Stomach (tissue), 9 donors: ENCODE results near the gene SH3GLB2. TPM values are rescaled to one million over a fixed set of nuclear protein-coding genes. Genes with fewer than 3 reads are reported as not detected.

Experiments used
- DNase-seq, 2 donors: peaks; one replicate each; pipeline versions ENCODE4 v3.0.0 to v3.0.0-alpha.2; 2013 to 2019
- H3K27ac ChIP-seq, 5 donors: fragments of 200-600 bp in 4 of 5; sonication (generic) in 4 of 5; one replicate each; pipeline ENCODE4 v1.5.1; 2013 to 2019; ENCODE audit warnings: mild to moderate bottlenecking in 1 of 5, moderate library complexity in 1 of 5
- H3K27me3 ChIP-seq, 3 donors: fragments of 200-600 bp; sonication (generic); one replicate each; pipeline ENCODE4 v1.5.1; 2017 to 2019; ENCODE audit warnings: mixed run types in 1 of 3
- H3K36me3 ChIP-seq, 4 donors: fragments of 200-600 bp; sonication (generic); 1 replicate in 3 of 4; 2 replicates in 1 of 4; pipeline ENCODE4 v1.5.1; 2016 to 2019
- H3K4me1 ChIP-seq, 4 donors: fragments of 200-600 bp; sonication (generic); one replicate each; pipeline ENCODE4 v1.5.1; 2016 to 2019
- H3K4me3 ChIP-seq, 4 donors: fragments of 200-600 bp; sonication (generic) in 3 of 4; one replicate each; pipeline ENCODE4 v1.5.1; 2016 to 2019; ENCODE audit warnings: mild to moderate bottlenecking in 1 of 4
- H3K9me3 ChIP-seq, 4 donors: fragments of 200-600 bp; sonication (generic); one replicate each; pipeline ENCODE4 v1.5.1; 2016 to 2019
- CTCF ChIP-seq, 7 experiments: fragments of 450-650 bp in 4 of 7; fragments of 200-600 bp in 3 of 7; sonication (generic) in 3 of 7; IDR thresholded peaks; one replicate each; pipeline ENCODE4 v1.5.1; 2016 to 2019; ENCODE audit warnings: antibody characterized with exemption in 7 of 7, control low read depth in 2 of 7, mild to moderate bottlenecking in 1 of 7
- EP300 ChIP-seq: sonication (generic); formaldehyde crosslinking; IDR thresholded peaks from one replicate; pipeline ENCODE4 v1.6.1; 2017; ENCODE audit warnings: antibody characterized with exemption
- POLR2A ChIP-seq, 4 donors: fragments of 450-650 bp; IDR thresholded peaks; one replicate each; pipeline ENCODE4 v1.6.1; 2016; ENCODE audit warnings: antibody characterized with exemption in 4 of 4, control low read depth in 2 of 4, mild to moderate bottlenecking in 1 of 4, moderate library complexity in 1 of 4
- POLR2AphosphoS5 ChIP-seq, 3 donors: sonication (generic); formaldehyde crosslinking; IDR thresholded peaks; one replicate each; pipeline ENCODE4 v1.6.1; 2016; ENCODE audit warnings: antibody characterized with exemption in 3 of 3
- WGBS, 5 donors: extraction: QIAGEN DNeasy Blood & Tissue Kit in 3 of 5; methylation state at CpG; one replicate each; pipeline versions ENCODE4 v1.1.5 to v1.1.7; 2013 to 2018; 5-methylcytosine and 5-hydroxymethylcytosine counted together
- intact Hi-C: fragments of 100-400 bp; cut with DNase I; formaldehyde crosslinking; loops from one replicate; pipeline ENCODE4 v1.15.1; 2023; ENCODE audit warnings: low total_unique reads
- polyA plus RNA-seq, 3 donors: library from polyadenylated mRNA; stranded (reverse); fragments of 200-250 nt; gene quantifications; one replicate each; pipeline ENCODE4 v1.2.3, GENCODE V29; 2013
- total RNA-seq, 5 donors: library from RNA; depleted of rRNA; stranded (reverse); fragments of >200 nt; gene quantifications; one replicate each; pipeline versions ENCODE4 v1.1.0 to v1.2.3, GENCODE V29; 2014 to 2016
- donor health status: healthy with polysubstance abuse.
- donor health status: Bipolar disorder and iron deficiency.
- donor health status: healthy.

The SH3GLB2 gene
- total and polyA plus RNA-seq, 8 donors, result 50.5 to 408 (median 110) TPM

DNA sequence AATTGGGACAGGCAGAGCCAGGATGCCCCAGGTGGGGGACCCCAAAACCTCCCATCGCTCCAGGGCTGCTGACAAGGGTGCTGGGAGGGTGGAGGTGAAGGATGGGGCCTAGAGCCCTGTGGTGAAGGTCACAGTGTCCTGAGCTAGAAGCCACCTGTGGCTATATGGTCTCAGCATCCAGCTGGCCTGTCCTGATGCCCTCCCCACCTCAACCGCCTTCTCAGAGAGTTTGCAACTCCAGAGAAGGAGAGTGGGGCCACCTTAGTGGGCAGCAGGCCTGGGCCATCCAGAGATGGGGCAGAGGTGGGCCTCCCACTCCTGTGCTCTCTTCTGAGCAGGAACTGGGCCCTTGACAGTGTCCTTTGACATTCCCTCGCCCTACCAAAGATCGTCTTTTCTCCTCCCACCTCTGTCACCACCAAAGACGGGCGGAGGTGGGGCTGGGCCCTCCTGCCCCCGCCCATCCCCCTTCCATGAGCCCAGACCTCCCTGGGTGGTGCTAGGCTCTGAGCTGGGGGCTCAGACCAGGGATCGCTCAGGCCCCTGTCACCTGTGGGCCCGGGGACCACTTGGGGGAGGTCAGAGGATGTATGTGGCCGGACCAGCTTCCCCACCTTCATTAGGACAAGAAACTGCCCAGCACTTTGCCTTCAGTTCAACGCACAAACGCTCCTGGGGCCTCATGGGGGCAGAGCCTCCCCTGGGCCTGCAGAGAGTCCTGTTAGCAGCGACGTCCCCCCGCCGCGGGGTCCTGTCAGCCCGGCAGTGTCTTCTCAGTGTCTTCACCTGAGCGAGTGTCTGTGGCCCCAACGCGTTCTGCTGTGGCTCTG, 42.8 kb upstream of the SH3GLB2 start:
- no peak for DNase-seq
- 72 to 85% (median 82%) methylated on average over 21 of the region's 21 CpGs for WGBS, 5 donors
- H3K27ac ChIP-seq, result peak overlapping the region in 2 of 5 donors; percentile 83 to 88

DNA sequence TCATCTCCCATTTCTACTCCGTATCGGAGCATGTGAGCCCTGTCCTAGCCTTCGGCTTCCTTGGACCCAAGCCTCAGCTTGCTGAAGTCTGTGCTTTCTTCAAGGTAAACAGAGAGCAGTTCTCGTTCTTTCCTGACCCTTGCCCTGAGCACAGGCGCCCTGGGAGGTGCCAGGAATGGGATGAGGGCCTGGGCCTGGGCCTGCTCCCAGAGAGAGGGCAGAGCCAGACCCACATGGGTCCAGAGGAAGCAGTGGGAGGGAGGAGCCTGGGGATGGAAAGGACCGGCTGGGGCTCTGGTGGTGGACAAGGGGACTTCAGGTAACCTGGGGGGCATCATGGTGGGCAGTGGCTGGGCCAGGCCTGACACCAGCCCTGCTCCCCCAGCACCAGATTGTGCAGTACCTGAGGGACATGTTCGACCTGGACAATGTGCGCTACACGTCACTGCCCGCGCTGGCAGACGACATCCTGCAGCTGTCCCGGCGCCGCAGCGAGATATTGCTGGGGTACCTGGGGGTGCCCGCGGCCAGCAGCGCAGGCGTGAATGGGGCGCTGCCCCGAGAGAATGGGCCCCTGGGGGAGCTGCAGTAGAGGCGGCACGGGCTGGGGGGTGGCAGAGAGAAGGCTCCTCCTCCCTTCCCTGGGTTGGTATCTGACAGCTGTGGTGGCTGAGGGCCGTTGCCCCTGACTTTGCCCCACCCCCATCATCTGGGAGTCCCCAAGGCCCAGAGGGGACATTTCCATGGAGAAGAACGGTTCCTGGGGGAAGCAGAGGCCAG, 41.9 kb upstream of the SH3GLB2 start:
- peaks cover 20 to 43% (median 35%) of the 10 kb centered on the region in 4 donors for H3K4me1 ChIP-seq
- H3K9me3 ChIP-seq, result no peaks in the 10 kb centered on the region
- H3K27me3 ChIP-seq, result no peaks in the 10 kb centered on the region
- H3K36me3 ChIP-seq, result peaks cover 23 to 64% (median 60%) of the 10 kb centered on the region in 4 donors
- no peak for DNase-seq
- peak overlapping the region; percentile 81 to 93 (median 85) for H3K27ac ChIP-seq
- TF ChIP-seq CTCF (IDR thresholded peaks at IDR 0.05) (peak in 1 of 7 experiments; percentile 1), EP300 (no peak), POLR2A (IDR thresholded peaks at IDR 0.05) (no peak)
- intact Hi-C loops, result no loop called here
- 76 to 91% (median 79%) methylated on average over 21 to 26 of the region's 26 CpGs for WGBS, 5 donors
- H3K4me3 ChIP-seq, result no peak overlapping the region

More for the DNA sequence above, 42.8 kb upstream of the SH3GLB2 start:
- Histone ChIP-seq H3K4me1 (peaks cover 20 to 43% (median 36%) of the 10 kb centered on the region in 4 donors), H3K9me3 (no peaks in the 10 kb centered on the region), H3K36me3 (peaks cover 18 to 55% (median 51%) of the 10 kb centered on the region in 4 donors), H3K27me3 (no peaks in the 10 kb centered on the region), H3K4me3 (no peak overlapping the region)
- TF ChIP-seq EP300 (no peak), CTCF (IDR thresholded peaks at IDR 0.05) (no peak), POLR2AphosphoS5 (IDR thresholded peaks at IDR 0.05) (no peak), POLR2A (IDR thresholded peaks at IDR 0.05) (no peak)
- intact Hi-C loops, result no loop called here

GRCh38 chr9:129068990-129069861, 41.1 kb upstream of the SH3GLB2 start:
- peak; percentile 92 to 94 for DNase-seq
- WGBS, 5 donors, result 31 to 59% (median 41%) methylated on average over 11 to 31 of the region's 31 CpGs
- Histone ChIP-seq H3K4me3 (peak overlapping the region in 1 of 4 donors; percentile 1), H3K27ac (peak overlapping the region; percentile 81 to 93 (median 85)), H3K4me1 (peaks cover 20 to 43% (median 35%) of the 10 kb centered on the region in 4 donors), H3K36me3 (peaks cover 31 to 72% (median 68%) of the 10 kb centered on the region in 4 donors), H3K27me3 (no peaks in the 10 kb centered on the region), H3K9me3 (no peaks in the 10 kb centered on the region)
- TF ChIP-seq POLR2AphosphoS5 (IDR thresholded peaks at IDR 0.05) (peak; percentile 44 to 87 (median 81)), CTCF (IDR thresholded peaks at IDR 0.05) (peak in 2 of 7 experiments; percentile 17 to 35), POLR2A (IDR thresholded peaks at IDR 0.05) (no peak)
- intact Hi-C loops, result no loop called here
